22Rv1 (cell line): Measurements from ENCODE around the gene RASAL1.

Experiments
- ZFX ChIP-seq: fragments of 450-650 bp; IDR thresholded peaks from 2 replicates; pipeline ENCODE4 v1.6.1; 2017; ENCODE audit warnings: antibody characterized with exemption, borderline replicate concordance
- TF ChIP-seq, protein P1 (sequence below): fragments of 450-650 bp; IDR thresholded peaks from 2 replicates; pipeline ENCODE4 v1.5.1; 2017; ENCODE audit warnings: mild to moderate bottlenecking

GRCh38 chr12:113184900-113185179 lies 49.3 kb upstream of the RASAL1 start:
- TF ChIP-seq, protein P1, sequence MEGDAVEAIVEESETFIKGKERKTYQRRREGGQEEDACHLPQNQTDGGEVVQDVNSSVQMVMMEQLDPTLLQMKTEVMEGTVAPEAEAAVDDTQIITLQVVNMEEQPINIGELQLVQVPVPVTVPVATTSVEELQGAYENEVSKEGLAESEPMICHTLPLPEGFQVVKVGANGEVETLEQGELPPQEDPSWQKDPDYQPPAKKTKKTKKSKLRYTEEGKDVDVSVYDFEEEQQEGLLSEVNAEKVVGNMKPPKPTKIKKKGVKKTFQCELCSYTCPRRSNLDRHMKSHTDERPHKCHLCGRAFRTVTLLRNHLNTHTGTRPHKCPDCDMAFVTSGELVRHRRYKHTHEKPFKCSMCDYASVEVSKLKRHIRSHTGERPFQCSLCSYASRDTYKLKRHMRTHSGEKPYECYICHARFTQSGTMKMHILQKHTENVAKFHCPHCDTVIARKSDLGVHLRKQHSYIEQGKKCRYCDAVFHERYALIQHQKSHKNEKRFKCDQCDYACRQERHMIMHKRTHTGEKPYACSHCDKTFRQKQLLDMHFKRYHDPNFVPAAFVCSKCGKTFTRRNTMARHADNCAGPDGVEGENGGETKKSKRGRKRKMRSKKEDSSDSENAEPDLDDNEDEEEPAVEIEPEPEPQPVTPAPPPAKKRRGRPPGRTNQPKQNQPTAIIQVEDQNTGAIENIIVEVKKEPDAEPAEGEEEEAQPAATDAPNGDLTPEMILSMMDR = no peak
- TF ChIP-seq ZFX = no peak; the same call in 1 of the 2 replicates
